HG02938 (cell line): ENCODE results near the gene SFT2D3.

Source experiments
- ATAC-seq: cut with Tn5 transposase; IDR thresholded peaks from one replicate; pipeline ENCODE4 v1.9.1; 2021; ENCODE audit warnings: mild to moderate bottlenecking, moderate library complexity; ENCODE audit not compliant: unreplicated experiment

Gene SFT2D3

DNA sequence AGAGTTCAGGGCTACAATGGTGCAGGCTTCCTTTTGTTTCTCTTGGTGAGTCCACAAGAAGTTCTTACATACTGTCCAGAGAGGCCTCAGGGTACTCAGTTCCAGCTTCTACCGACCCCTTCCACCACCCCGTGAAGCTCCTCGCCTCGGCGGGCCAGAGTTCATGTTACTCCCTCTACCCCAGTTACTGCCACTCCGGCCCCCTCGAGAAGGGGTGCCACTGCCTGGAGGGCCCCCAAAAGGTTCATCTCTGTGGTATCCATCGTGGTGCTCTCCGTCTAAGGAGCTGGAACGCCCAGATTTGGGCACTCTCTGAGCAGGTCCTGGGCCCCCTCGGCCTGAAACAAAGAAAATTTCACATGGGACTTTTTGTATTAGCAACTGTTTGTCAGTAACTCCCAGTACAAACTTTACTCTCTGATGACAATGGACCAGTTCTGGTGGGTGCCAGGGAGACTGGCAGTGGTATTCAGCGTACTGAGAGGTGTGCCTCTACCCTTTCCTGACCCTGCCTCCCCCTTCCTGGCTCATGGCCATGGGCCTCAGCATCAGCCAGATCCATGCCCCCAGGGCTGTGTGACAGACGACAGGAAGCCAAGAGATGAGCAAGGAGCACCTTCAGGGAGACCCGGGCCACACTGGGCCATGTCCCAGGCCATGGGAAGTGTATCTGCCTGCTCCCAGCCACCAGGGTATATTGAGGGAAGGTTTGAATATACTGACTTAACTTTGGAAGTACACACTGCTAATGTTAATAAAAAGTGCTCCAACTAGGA lies 5.1 kb downstream of the SFT2D3 start:
- no peak for ATAC-seq

DNA sequence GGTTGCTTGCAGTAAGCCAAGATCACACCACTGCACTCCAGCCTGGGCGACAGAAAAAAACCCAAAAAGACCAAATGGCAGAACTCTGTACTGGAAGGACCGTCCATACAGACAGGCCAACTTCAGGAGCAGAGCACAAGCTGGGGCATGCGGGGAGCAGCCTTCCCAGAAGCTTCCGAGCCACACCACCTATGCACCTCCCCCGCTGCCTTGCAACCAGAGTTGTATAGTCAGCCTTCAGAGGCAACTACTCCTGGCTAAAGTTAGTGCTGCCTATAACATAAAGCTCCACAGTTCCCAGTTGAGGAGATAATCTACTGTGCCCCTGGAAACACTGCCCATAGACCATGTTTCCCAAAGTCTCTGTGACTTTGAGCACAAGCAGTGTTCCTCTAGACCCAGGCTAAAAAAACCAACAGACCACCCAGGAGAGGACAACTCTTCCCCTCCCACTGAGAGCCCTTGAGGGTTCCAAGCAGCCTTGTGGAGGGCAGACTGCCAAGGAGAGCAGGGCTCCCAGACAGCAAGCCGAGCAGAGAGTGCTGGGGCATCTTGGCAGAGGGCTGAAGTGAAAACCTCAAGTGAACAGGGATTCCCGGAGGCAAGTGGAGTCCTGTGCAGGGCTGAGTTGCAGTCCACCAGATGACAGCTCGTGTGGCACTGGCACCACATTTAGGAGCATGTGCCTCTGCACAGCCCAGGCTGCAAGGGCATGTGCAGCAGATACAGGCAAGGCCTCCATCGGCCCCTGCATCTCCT lies 6.8 kb downstream of the SFT2D3 start:
- ATAC-seq = no peak

DNA sequence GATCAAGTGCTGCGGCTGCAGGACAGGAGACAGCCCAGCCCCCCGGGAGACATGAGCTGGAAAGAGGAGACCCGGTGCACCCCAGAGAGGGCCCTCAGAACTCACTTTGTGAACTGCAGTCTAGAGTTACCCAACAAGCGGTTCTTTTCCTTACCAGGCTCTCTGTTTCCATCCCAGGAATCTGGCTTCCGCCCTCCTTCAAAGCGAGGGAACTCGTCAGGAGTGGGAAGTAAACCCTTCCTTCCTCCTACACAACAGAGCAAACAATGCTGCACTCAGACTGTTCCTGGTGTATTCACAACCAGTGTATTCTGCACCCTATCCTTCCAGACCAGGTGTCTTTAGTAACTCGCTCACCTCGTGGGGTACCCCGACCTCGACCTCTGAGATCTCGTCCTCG lies 8.0 kb downstream of the SFT2D3 start:
- no peak for ATAC-seq

DNA sequence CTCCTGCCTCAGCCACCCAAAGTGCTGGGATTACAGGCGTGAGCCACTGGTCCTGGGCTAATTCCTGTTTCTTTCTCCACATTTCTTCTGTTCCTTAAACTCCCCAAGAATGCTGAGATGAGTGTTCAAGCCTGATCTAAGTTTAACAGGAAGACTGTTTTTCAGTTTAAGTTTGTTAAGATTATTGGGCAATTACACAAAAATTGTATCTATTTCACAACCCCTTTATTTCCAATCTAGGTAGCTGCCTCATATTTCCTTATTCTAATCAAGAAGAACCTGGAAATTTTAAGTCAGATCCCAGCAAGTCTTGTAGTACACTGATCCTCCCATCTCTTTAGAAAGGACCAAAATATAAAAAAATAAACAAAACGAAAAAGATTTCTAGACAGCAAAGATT lies 11.7 kb downstream of the SFT2D3 start:
- ATAC-seq = no peak

DNA sequence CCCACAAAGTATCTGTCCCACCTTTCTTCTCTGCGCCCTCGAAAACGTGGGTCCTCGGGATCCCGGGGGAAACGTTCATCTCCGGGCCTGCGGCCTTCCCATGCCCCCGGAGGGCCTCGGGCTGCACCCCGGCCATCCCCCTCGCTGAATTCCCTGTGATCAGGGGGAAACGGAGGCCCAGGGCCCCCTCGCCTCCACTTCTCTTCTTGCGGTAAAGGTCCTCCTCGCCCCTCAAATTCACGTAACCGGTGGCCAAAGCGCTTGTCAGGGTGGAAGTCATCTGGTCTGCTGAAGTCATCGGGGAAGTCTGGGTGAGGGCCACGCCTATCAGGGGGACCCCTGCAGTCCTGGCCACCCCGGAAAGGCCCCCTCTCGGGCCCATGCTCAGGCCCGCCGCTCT lies 12.3 kb downstream of the SFT2D3 start:
- ATAC-seq = no peak

DNA sequence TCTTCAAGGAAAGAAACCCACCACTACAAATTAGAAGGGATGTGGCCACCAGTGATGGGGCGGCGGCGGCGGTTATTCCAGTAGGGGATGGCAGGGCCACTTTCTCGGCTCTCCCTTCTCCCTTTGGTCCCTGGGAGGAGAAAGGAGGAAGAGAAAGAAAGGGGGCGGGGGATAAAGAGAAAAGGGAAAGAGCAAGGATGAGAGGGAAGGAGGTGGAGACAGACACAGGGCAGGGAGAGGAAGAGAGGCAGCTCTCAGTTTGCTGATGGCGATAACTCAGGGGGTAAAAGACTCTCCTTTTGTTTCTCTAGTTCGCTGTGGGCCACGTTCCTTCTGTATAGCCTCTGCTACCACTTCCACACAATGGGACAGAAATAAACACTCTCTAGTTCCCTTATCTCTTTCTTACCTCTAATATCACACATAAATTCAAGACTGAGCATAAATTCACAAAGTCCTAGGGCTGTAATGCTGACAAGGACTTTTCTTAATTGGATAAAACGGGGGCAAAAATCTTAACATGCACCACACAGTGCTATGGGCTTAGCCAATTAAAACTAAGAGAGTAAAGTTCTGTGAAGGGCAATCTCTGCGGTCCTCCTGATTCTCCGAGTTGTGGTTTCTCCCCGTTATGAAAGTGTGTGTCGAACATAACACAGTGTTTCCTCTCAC lies 14.6 kb downstream of the SFT2D3 start:
- ATAC-seq = no peak

DNA sequence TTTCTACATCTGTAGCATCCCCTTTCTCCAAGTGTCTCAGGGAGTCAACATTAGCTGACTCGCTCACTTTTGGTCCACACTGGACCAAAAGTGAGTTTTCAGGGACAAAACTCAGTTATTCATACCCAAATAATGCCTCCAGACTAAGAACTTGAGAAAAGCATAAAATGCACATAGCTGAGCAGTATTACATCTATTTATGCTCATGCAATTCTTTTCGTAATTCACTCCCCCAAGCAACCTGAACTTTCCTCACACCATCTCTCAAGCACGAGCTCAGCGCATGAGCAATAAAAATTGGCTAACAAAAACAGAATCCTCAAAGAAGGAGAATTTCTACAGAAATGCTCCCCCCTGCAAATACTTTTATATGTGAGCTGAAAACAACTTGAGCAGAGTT lies 17.0 kb downstream of the SFT2D3 start:
- ATAC-seq = no peak

DNA sequence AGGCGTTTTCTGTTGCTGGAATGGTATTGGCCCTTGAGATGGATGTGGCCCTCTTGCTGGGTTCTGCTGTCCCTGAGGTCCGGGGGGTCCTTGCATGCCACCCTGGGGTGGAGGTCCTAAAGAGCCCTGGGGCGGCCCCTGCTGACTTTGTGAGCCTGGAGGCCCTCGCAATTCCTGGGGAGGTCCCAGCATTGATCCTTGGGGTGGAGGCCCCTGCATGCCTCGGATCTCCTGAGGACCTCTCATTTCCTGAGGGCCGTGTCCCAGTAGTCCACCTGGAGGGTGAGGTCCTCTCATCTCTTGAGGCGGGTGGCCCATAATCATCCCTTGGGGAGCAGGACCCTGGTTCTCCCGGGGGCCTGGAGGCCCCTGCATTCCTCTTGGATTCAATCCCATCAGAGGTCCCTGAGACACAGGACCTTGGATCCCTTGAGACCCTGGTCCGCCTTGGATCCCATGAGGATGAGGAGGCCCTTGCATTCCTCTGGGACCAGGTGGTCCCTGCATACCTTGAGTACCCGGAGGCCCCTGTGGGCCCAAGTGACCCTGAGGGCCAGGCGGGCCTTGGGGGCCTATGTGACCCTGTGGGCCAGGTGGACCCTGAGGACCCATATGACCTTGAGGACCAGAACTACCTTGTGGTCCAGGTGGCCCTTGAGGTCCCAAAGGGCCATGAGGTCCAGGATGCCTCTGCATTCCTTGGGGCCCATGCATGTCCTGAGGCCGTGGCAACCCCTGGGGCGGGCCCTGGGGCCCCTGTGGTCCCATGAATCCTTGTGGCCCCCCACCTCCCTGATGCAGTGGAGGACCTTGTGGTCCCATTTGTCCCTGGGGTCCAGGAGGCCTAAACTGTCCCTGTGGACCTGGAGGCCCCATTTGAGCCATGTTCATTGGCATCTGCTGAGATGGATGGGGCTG lies 18.3 kb downstream of the SFT2D3 start:
- no peak for ATAC-seq

DNA sequence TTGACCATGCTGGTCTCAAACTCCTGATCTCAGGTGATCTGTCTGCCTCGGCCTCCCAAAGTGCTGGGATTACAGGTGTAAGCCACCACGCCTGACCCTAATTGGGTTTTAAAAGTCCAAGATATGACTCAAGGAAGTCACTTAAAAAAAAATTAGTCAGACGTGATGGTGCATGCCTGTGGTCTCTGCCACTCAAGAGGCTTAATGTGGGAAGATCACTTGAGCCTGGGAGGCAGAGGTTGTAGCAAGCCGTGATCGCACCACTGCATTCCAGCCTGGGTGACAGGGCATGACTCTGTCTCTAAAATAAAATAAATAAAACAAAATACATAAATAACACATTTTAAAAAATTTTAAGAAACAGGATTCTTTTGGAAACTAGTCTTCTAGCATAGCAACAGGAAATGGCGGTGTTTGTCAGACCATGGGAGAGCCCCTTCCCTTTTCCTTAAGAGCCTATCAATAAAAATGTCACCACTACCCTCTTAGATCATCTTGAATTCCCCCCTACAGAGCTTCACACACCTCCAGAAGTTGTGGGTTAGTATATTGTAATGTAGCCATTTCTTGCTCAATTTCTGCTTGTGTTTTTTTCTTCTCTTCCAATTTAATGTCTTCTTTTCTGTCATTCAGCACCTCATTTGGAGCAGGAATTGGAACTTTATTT lies 20.1 kb downstream of the SFT2D3 start:
- ATAC-seq = no peak

DNA sequence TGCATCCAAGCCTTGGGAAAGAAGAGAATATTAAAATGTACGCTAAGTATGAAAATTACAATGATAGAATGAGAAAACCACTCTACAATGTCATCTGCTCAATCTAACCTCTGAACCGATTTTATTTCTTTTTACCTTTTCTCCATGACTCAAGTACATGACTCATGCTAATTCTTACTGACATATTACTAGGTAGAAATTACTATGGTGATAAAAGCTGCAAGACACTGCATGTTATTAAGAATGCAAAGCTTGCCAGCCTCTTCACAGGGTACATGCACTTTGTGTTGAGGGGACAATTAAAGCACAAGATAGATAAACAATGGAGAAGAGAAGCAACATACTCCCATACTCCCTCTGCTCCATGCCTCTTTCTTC lies 20.7 kb downstream of the SFT2D3 start:
- ATAC-seq = no peak

DNA sequence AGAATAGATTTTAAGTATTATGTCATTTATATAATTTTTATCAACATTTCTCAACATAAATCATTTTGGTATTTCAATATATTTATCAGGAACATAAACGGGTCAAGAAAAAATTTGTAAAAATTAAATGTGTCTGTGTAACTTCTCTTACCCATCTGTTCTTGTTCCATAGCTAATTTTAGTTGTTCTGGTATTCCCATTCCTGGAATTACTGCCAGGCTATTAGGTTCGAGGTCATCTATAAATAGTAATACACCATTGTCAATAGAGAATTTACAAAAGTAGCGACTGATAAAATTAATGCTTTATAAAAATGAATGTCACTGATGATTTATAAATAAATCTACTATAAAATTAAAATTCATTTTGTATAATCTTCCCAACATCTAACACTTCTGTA lies 21.5 kb downstream of the SFT2D3 start:
- ATAC-seq = no peak

DNA sequence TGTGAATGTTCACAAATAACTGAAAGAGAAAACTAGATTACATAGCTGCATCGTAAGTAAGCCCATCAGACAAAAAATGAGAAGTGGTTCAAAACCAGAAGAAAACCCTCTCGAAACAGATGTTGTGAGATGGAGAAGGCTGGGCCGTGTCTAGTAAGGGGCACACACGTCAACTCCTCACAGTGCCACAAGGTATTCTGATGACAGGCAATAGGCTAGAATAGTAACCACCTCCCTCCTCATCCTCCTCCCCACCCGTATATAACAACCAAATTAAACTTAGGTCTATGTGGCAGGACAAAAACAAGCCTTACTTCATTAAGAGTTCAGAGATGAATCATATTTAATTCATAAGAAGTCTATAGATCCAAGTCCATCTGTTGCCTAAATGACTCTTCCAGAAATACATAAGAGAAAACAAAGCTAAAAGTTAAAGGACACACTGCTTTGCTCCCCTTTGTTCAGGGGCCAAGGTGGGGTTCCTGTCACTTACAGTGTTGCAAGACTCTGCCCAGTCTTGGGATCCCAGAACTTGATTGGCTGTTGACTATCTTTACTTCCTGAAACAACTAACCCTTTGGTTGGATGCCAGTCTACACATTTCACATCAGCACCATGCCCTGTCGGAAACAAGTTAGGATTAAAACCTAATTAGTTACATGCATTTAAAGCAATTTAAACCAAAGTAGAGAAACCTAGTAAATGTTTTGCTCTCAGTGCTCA lies 25.0 kb downstream of the SFT2D3 start:
- no peak for ATAC-seq

DNA sequence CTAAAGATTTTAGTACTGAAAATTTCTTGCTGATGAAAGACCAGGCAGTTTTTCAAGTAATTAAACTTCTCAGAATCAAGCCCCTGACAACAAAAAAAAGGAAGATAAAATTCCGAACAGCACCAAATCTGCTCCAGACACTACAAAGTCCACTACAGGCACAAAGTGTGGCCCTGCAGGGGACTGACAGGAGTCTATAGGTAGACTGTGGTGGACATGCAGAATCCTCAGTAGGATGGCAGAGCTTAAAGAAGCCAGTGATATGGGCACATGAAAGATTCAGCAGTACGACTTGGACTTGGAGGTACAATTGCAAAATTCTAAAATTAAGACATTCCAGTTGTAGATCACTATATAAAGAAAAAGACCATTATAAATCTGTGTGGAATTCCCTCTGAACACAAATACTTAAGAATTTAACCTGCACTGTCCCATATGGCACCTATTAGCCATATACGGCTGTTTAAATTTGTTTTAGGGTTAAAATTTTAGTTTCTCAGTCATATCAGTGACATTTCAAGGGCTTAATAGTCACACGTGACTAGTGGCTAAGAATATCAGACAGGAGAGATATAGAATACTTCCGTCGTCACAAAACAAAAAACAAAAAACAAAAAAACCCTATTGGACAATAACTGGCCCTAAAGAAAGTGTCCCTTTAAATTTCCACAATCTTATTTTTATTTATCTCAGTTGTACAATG lies 32.0 kb downstream of the SFT2D3 start:
- ATAC-seq = no peak

DNA sequence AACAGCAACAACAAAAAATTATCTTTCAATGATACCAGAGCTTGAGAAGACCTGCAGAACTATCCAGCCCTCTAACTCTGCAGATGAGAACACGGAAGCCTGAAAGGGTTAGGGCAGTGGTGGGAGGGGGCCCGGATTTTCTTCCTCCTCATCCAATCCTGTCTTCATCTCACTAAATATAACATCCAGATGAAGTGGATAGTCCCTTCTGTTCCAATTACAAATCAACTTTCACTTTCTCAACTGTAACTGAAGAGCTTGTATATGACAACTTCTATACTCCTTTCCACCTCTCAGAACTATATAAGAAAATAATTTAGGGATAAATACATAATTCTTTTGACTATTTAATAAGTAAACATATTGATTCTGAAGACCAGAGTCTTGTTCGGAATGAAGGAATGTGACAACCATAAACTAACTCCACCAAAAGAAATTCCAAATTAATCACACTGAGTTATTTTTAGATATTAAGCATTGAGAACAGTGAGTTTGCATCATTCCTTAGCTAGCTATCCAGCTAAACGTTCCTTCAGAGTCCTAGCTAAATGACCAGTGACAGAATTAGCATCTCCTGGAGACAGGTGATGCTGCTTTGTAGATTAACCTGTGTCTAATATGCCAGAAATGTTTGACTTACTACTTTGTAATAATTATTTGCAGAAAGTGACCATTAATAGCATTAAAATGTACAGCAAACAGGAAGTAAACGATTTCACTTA lies 32.7 kb downstream of the SFT2D3 start:
- ATAC-seq = no peak

DNA sequence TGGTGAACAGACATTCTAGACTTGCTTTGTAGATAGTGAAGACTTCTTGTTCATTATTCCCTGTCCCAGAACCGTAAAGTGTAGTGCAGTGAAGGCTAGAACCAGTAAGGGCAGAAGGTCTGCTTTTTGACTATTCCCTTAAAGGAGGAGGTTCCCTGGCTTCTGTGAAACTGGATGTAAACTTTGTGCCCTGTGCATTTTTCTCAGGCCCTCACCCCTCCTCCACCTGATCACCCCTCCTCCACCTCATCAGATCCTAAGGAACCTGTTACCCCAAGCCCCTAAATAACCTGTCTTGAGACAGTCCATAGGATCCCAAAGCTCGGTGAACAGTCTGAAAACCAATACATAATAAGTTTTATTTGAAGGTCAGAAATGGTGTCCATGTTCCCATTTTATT lies 33.7 kb downstream of the SFT2D3 start:
- ATAC-seq = no peak

DNA sequence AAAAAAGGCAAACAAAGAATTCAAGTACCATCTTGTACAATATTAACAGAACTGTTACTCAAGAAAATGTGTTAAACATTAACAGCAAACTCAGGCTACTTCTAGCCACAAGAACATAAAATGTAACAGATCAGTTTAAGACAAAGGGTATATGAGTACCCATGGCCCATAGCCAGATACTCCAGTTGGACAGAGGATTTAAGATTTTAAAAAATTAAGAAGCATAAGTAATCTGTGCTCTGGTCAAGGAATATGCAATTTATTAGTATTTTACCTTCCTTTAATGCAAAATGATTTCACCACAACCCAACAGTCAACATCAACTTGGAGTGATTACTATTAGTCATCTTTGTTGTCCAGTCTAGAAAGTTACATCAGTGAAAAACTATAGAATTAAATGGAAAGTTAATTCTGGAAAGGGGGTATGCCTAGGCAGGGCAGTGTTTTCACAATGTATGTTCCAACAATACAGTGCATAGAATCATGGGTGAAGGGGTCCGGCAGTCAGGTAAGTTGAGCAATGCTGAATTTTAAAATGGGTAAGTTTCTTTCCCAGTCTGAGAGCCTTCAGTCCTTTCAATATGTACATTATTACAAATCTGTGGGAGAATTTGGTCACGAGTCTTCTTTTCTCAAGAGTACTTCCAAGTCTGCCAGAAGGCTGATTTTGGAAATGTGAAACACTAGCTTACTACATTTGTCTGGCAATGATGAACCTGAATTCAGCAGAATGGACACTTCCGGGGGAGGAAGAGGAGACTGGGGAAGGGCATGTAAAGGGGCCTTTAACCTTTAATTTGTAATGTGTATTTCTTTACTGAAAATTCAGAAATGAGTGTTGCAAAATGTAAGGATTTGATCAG lies 34.5 kb downstream of the SFT2D3 start:
- peak; percentile 65 for ATAC-seq

DNA sequence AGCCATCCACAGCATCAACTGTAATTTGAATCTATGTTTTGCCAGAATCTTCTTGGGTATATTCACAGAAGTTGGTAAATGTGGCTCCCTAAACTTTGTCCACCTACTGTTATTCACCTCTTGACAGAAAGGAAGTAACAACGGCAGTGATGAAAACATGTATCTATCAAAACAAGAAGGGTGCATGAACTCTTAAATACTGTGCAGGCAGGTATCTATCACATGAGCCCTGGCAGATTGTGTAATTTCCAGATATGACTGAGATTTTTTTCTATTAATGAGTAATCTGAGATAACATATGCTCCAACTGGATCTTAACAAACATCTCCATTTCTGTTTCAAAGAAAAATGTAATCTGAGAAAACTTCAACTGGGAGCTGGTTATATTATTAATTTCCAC lies 36.6 kb downstream of the SFT2D3 start:
- ATAC-seq = no peak

DNA sequence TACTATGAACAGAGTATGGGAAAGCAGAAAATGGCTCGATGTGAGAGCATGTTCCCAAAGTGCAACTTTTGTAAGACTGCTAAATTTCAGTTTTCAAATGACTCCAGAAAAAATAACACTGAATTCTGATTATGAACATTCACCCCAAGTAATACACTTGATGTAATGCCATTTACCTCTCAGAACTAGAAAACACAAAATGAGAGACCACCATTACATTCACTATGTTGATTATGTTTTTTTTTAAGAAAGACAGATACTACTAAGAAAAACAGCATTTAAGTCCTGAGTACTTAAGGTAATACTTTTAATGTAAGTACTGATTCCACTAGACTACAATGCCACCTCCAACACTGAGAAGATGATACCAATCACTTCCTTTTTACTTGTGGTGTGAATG lies 38.5 kb downstream of the SFT2D3 start:
- no peak for ATAC-seq
